Thyroid gland (tissue), 4 donors: ENCODE results near the gene SERP1. TPM values are rescaled to one million over a fixed set of nuclear protein-coding genes. Genes with fewer than 3 reads are reported as not detected.

ENCODE experiments used
- DNase-seq, 2 donors: peaks; one replicate each; pipeline ENCODE4 v3.0.0-alpha.2; 2019
- H3K27ac ChIP-seq, 3 donors: fragments of 200-600 bp; sonication (generic); 1 replicate in 2 of 3; 2 replicates in 1 of 3; pipeline ENCODE4 v1.5.1; 2016 to 2019; ENCODE audit warnings: mild to moderate bottlenecking in 1 of 3, moderate library complexity in 1 of 3
- H3K27me3 ChIP-seq: fragments of 200-600 bp; sonication (generic); one replicate; pipeline ENCODE4 v1.5.1; 2019
- H3K36me3 ChIP-seq, 2 donors: fragments of 200-600 bp; sonication (generic); one replicate each; pipeline ENCODE4 v1.5.1; 2016 to 2019
- H3K4me1 ChIP-seq, 2 donors: fragments of 200-600 bp; sonication (generic); one replicate each; pipeline ENCODE4 v1.5.1; 2017 to 2019
- H3K4me3 ChIP-seq, 3 donors: fragments of 200-600 bp; sonication (generic); replicated peaks in 1 of 3; 1 replicate in 2 of 3; 2 replicates in 1 of 3; pipeline ENCODE4 v1.5.1; 2016; ENCODE audit warnings: mild to moderate bottlenecking in 1 of 3
- H3K9me3 ChIP-seq: fragments of 200-600 bp; sonication (generic); one replicate; pipeline ENCODE4 v1.5.1; 2017
- CTCF ChIP-seq, 6 experiments: fragments of 200-600 bp in 3 of 6; fragments of 450-650 bp in 3 of 6; sonication (generic) in 3 of 6; IDR thresholded peaks; one replicate each; pipeline ENCODE4 v1.5.1; 2016 to 2019; ENCODE audit warnings: antibody characterized with exemption in 6 of 6, mild to moderate bottlenecking in 2 of 6, inconsistent platforms in 1 of 6, moderate library complexity in 1 of 6
- POLR2A ChIP-seq, 2 donors: fragments of 450-650 bp; IDR thresholded peaks; one replicate each; pipeline ENCODE4 v1.6.1; 2017; ENCODE audit warnings: antibody characterized with exemption in 2 of 2, mild to moderate bottlenecking in 2 of 2, moderate library complexity in 1 of 2
- WGBS, 2 donors: methylation state at CpG; one replicate each; pipeline ENCODE4 v1.1.5; 2017; 5-methylcytosine and 5-hydroxymethylcytosine counted together
- intact Hi-C: fragments of 100-400 bp; cut with DNase I; formaldehyde crosslinking; loops from one replicate; pipeline ENCODE4 v1.15.1; 2023
- total RNA-seq, 4 donors: library from RNA; depleted of rRNA; stranded (reverse); fragments of >200 nt; gene quantifications; one replicate each; pipeline ENCODE4 v1.2.3, GENCODE V29; 2016

The SERP1 gene
- total RNA-seq, 4 donors from 2014 or later: 146 to 355 (median 270) TPM

- 80 to 84% methylated on average over 3 of the region's 3 CpGs for WGBS, 2 donors
- no peak for DNase-seq
- Histone ChIP-seq H3K9me3 (no peaks in the 10 kb centered on the region), H3K27me3 (no peaks in the 10 kb centered on the region), H3K27ac (no peak overlapping the region), H3K4me1 (peaks cover 9 to 12% of the 10 kb centered on the region in 2 donors), H3K36me3 (peaks cover 0 to 7% of the 10 kb centered on the region in 2 donors), H3K4me3 (no peak overlapping the region)
- intact Hi-C loops: loop anchor here (10.0 kb wide), 1 partner anchor 224 kb away; the partner anchor contains the start of gene SIAH2
- TF ChIP-seq CTCF (IDR thresholded peaks at IDR 0.05) (no peak), POLR2A (IDR thresholded peaks at IDR 0.05) (no peak)
These were observed 5.3 kb downstream of the SERP1 start for GRCh38 chr3:150540991-150541390.

GRCh38 chr3:150540297-150540696, 6.0 kb downstream of the SERP1 start:
- H3K4me3 ChIP-seq: no peak overlapping the region
- DNase-seq: no peak
- H3K9me3 ChIP-seq: no peaks in the 10 kb centered on the region
- H3K27me3 ChIP-seq: no peaks in the 10 kb centered on the region
- H3K4me1 ChIP-seq: peaks cover 9 to 12% of the 10 kb centered on the region in 2 donors
- TF ChIP-seq POLR2A (IDR thresholded peaks at IDR 0.05) (no peak), CTCF (IDR thresholded peaks at IDR 0.05) (no peak)
- WGBS, 2 donors: 93 to 95% methylated on average over 2 of the region's 2 CpGs
- H3K36me3 ChIP-seq: peaks cover 0 to 7% of the 10 kb centered on the region in 2 donors
- no peak overlapping the region for H3K27ac ChIP-seq
- intact Hi-C loops: loop anchor here (10.0 kb wide), 1 partner anchor 225 kb away; the partner anchor contains the start of gene SIAH2

GRCh38 chr3:150538324-150539208, 7.7 kb downstream of the SERP1 start:
- Histone ChIP-seq H3K4me3 (no peak overlapping the region), H3K36me3 (peaks cover 0 to 4% of the 10 kb centered on the region in 2 donors), H3K27ac (no peak overlapping the region), H3K27me3 (no peaks in the 10 kb centered on the region), H3K9me3 (no peaks in the 10 kb centered on the region), H3K4me1 (peaks cover 0 to 3% of the 10 kb centered on the region in 2 donors)
- WGBS, 2 donors: 72 to 77% methylated on average over 10 of the region's 10 CpGs
- TF ChIP-seq CTCF (IDR thresholded peaks at IDR 0.05) (no peak), POLR2A (IDR thresholded peaks at IDR 0.05) (no peak)
- no peak for DNase-seq
- intact Hi-C loops: no loop called here

GRCh38 chr3:150535204-150535603, 11.1 kb downstream of the SERP1 start:
- Histone ChIP-seq H3K36me3 (no peaks in the 10 kb centered on the region), H3K27me3 (no peaks in the 10 kb centered on the region), H3K27ac (no peak overlapping the region), H3K4me3 (no peak overlapping the region), H3K4me1 (peaks cover 0 to 3% of the 10 kb centered on the region in 2 donors), H3K9me3 (no peaks in the 10 kb centered on the region)
- TF ChIP-seq POLR2A (IDR thresholded peaks at IDR 0.05) (no peak), CTCF (IDR thresholded peaks at IDR 0.05) (no peak)
- 58 to 66% methylated on average over 4 of the region's 4 CpGs for WGBS, 2 donors
- no peak for DNase-seq
- intact Hi-C loops: no loop called here

GRCh38 chr3:150531775-150532174, 14.5 kb downstream of the SERP1 start:
- Histone ChIP-seq H3K9me3 (no peaks in the 10 kb centered on the region), H3K4me1 (no peaks in the 10 kb centered on the region), H3K36me3 (no peaks in the 10 kb centered on the region), H3K4me3 (no peak overlapping the region), H3K27me3 (no peaks in the 10 kb centered on the region), H3K27ac (no peak overlapping the region)
- DNase-seq: no peak
- intact Hi-C loops: no loop called here
- TF ChIP-seq POLR2A (IDR thresholded peaks at IDR 0.05): no peak
- TF ChIP-seq CTCF (IDR thresholded peaks at IDR 0.05): no peak
